K562 (cell line): ENCODE results near the gene XPNPEP3. TPM values are rescaled to one million over a fixed set of nuclear protein-coding genes. Genes with fewer than 3 reads are reported as not detected.

ENCODE experiments used
- C11orf30 ChIP-seq: fragments of 450-650 bp; IDR thresholded peaks from 2 replicates; pipeline ENCODE4 v1.6.1; 2016; ENCODE audit warnings: low read depth, mild to moderate bottlenecking
- CHCHD3 ChIP-seq: fragments of 250-450 bp; sonication (Bioruptor Pico); IDR thresholded peaks from 2 replicates; pipeline ENCODE4 v2.1.2; 2022; ENCODE audit warnings: mild to moderate bottlenecking
- HSF4 ChIP-seq: fragments of 250-450 bp; sonication (Bioruptor Pico); IDR thresholded peaks from 2 replicates; pipeline ENCODE4 v2.1.2; 2022; ENCODE audit warnings: mild to moderate bottlenecking, moderate library complexity, borderline replicate concordance
- MYC ChIP-seq, 2 experiments: fragments of 250-450 bp in 1 of 2; sonication (Bioruptor Pico) in 1 of 2; IDR thresholded peaks; 2 replicates each; pipeline versions ENCODE4 v1.5.1 to v1.6.1; 2012 to 2021; ENCODE audit warnings: low read depth in 2 of 2, borderline replicate concordance in 1 of 2, improper control_type of control experiment in 1 of 2, low read length in 1 of 2, mild to moderate bottlenecking in 1 of 2, moderate library complexity in 1 of 2
- PHF20 ChIP-seq: fragments of 450-650 bp; IDR thresholded peaks from 2 replicates; pipeline ENCODE4 v1.6.1; 2018; ENCODE audit not compliant: partially characterized antibody
- RFX7 ChIP-seq: fragments of 250-450 bp; sonication (Bioruptor Pico); IDR thresholded peaks from 2 replicates; pipeline ENCODE4 v1.5.1; 2021; ENCODE audit warnings: mild to moderate bottlenecking
- SMARCA5 ChIP-seq: fragments of 450-650 bp; IDR thresholded peaks from 2 replicates; pipeline ENCODE4 v1.6.1; 2016
- polyA plus RNA-seq, 8 experiments: library from polyadenylated mRNA; depleted of rRNA in 4 of 8; stranded (reverse) in 5 of 8; unstranded in 3 of 8; fragments of >200 nt; fragmentation: Nextera tagmentation in 2 of 8; fragmentation: Illumina TruSeq in 1 of 8; extraction: Ambion mirVana in 2 of 8; extraction: Trizol in 1 of 8; gene quantifications; 2 replicates each; pipeline versions ENCODE4 v1.2.1 to v1.2.3, GENCODE V29; 2011 to 2014; ENCODE audit warnings: inconsistent platforms in 1 of 8, missing spikeins in 1 of 8
- total RNA-seq, 7 experiments: library from RNA; depleted of rRNA in 6 of 7; stranded (reverse); fragments of >200 nt in 6 of 7; fragmentation: Illumina TruSeq in 2 of 7; extraction: Trizol in 2 of 7; gene quantifications; 2 replicates each; pipeline versions ENCODE4 v1.2.1 to v1.2.3, GENCODE V29; 2011 to 2021; ENCODE audit warnings: low replicate concordance in 1 of 7
- TF ChIP-seq, protein P1 (sequence below): fragments of 450-650 bp; IDR thresholded peaks from 2 replicates; pipeline ENCODE4 v1.6.1; 2016; ENCODE audit warnings: low read depth

XPNPEP3 gene
- total and polyA plus RNA-seq, 9 of the 15 experiments (the other 6 are each of a cell fraction or from before 2014, with no cell fraction given), result 9.1 to 22.6 (median 15.6) TPM

DNA sequence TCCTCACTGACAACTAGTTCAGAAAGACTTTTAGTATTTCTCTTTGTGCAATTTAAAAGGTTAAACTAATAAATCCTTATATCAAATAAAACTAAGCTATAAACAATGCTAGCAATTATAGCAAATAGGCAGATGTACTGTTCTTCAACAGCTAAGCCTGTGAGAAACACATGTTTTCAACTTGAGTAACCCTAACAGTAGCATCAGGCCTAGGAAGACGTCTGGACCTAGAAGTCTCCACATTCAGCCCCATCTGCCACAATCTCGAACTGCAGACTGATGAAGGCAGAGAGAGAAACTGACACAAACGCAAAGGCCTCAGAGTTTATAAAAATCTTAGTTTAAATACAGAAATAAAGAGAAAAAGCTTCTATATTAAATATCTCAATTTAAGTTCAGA lies 3.0 kb upstream of the XPNPEP3 start (continued):
- no peak for TF ChIP-seq MYC (IDR thresholded peaks at IDR 0.05; ENCODE audit: low read depth, low read length)
- TF ChIP-seq MYC (CRISPR knock-in tag; IDR thresholded peaks at IDR 0.05; ENCODE audit: borderline replicate concordance, low read depth), result no peak
- no peak for TF ChIP-seq PHF20
- no peak for TF ChIP-seq RFX7 (CRISPR knock-in tag)
- no peak for TF ChIP-seq CHCHD3 (CRISPR knock-in tag)
- no peak for TF ChIP-seq HSF4 (CRISPR knock-in tag)
- TF ChIP-seq SMARCA5, result no peak
- no peak for TF ChIP-seq C11orf30
- TF ChIP-seq, protein P1, sequence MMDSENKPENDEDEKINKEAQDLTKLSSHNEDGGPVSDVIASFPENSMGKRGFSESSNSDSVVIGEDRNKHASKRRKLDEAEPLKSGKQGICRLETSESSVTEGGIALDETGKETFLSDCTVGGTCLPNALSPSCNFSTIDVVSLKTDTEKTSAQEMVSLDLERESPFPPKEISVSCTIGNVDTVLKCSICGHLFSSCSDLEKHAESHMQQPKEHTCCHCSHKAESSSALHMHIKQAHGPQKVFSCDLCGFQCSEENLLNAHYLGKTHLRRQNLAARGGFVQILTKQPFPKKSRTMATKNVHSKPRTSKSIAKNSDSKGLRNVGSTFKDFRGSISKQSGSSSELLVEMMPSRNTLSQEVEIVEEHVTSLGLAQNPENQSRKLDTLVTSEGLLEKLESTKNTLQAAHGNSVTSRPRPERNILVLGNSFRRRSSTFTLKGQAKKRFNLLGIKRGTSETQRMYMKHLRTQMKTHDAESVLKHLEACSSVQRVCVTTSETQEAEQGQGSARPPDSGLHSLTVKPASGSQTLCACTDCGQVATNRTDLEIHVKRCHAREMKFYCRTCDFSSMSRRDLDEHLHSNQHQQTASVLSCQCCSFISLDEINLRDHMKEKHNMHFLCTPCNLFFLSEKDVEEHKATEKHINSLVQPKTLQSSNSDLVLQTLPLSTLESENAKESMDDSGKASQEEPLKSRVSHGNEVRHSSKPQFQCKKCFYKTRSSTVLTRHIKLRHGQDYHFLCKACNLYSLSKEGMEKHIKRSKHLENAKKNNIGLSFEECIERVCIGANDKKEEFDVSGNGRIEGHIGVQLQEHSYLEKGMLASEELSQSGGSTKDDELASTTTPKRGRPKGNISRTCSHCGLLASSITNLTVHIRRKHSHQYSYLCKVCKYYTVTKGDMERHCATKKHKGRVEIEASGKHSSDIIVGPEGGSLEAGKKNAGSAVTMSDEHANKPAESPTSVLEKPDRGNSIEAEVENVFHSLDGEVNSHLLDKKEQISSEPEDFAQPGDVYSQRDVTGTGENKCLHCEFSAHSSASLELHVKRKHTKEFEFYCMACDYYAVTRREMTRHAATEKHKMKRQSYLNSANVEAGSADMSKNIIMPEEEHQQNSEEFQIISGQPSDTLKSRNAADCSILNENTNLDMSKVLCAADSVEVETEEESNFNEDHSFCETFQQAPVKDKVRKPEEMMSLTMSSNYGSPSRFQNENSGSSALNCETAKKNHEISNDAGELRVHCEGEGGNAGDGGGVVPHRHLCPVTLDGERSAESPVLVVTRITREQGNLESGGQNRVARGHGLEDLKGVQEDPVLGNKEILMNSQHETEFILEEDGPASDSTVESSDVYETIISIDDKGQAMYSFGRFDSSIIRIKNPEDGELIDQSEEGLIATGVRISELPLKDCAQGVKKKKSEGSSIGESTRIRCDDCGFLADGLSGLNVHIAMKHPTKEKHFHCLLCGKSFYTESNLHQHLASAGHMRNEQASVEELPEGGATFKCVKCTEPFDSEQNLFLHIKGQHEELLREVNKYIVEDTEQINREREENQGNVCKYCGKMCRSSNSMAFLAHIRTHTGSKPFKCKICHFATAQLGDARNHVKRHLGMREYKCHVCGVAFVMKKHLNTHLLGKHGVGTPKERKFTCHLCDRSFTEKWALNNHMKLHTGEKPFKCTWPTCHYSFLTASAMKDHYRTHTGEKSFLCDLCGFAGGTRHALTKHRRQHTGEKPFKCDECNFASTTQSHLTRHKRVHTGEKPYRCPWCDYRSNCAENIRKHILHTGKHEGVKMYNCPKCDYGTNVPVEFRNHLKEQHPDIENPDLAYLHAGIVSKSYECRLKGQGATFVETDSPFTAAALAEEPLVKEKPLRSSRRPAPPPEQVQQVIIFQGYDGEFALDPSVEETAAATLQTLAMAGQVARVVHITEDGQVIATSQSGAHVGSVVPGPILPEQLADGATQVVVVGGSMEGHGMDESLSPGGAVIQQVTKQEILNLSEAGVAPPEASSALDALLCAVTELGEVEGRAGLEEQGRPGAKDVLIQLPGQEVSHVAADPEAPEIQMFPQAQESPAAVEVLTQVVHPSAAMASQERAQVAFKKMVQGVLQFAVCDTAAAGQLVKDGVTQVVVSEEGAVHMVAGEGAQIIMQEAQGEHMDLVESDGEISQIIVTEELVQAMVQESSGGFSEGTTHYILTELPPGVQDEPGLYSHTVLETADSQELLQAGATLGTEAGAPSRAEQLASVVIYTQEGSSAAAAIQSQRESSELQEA, result no peak
